HepG2 (cell line): ENCODE measurements around the gene OTUD7B. TPM values are rescaled to one million over a fixed set of nuclear protein-coding genes. Genes with fewer than 3 reads are reported as not detected.

Source experiments
- ATF3 ChIP-seq: sonication (generic); formaldehyde crosslinking; IDR thresholded peaks from 2 replicates; pipeline ENCODE4 v1.4.0; 2020; ENCODE audit warnings: missing genetic modification reagents
- ATF6 ChIP-seq: sonication (generic); formaldehyde crosslinking; conservative IDR thresholded peaks from 2 replicates; pipeline ENCODE4 v1.4.0; 2020; ENCODE audit warnings: missing genetic modification reagents
- CEBPB ChIP-seq: IDR thresholded peaks from 2 replicates; pipeline ENCODE4 v1.6.1; 2011; ENCODE audit warnings: low read depth, low read length, improper control_type of control experiment, borderline replicate concordance
- CERS6 ChIP-seq: sonication (generic); formaldehyde crosslinking; IDR thresholded peaks from 2 replicates; pipeline ENCODE4 v1.5.0; 2020; ENCODE audit warnings: missing genetic modification reagents
- DMAP1 ChIP-seq: IDR thresholded peaks from 2 replicates; pipeline ENCODE4 v1.6.1; 2016
- DNMT3B ChIP-seq: conservative IDR thresholded peaks from 2 replicates; pipeline ENCODE4 v1.6.1; 2016; ENCODE audit warnings: missing biosample characterization, control low read depth
- GATAD2A ChIP-seq: IDR thresholded peaks from 2 replicates; pipeline ENCODE4 v1.6.1; 2016
- HNF4G ChIP-seq, 2 experiments: sonication (generic) in 1 of 2; formaldehyde crosslinking in 1 of 2; IDR thresholded peaks; 2 replicates each; pipeline versions ENCODE4 v1.4.0 to v1.6.1; 2011 to 2020; ENCODE audit warnings: borderline replicate concordance in 2 of 2, low read depth in 2 of 2, mild to moderate bottlenecking in 2 of 2, low read length in 1 of 2, missing genetic modification reagents in 1 of 2, moderate library complexity in 1 of 2
- MTA3 ChIP-seq: sonication (generic); formaldehyde crosslinking; IDR thresholded peaks from 2 replicates; pipeline ENCODE4 v1.4.0; 2020; ENCODE audit warnings: missing genetic modification reagents
- NKX3-1 ChIP-seq: sonication (generic); formaldehyde crosslinking; IDR thresholded peaks from 2 replicates; pipeline ENCODE4 v1.5.0; 2020; ENCODE audit warnings: missing genetic modification reagents
- PHB2 ChIP-seq: fragments of 450-650 bp; IDR thresholded peaks from 2 replicates; pipeline ENCODE4 v1.6.1; 2018; ENCODE audit not compliant: partially characterized antibody
- PRDM15 ChIP-seq: sonication (generic); formaldehyde crosslinking; IDR thresholded peaks from 2 replicates; pipeline ENCODE4 v1.4.0; 2020; ENCODE audit warnings: missing genetic modification reagents
- RFX1 ChIP-seq: fragments of 450-650 bp; IDR thresholded peaks from 2 replicates; pipeline ENCODE4 v1.6.1; 2017
- SKI ChIP-seq: fragments of 450-650 bp; IDR thresholded peaks from one replicate; pipeline ENCODE4 v1.6.1; 2018; ENCODE audit warnings: mild to moderate bottlenecking; ENCODE audit not compliant: partially characterized antibody
- ZNF292 ChIP-seq: sonication (generic); formaldehyde crosslinking; IDR thresholded peaks from 2 replicates; pipeline ENCODE4 v1.8.1; 2022; ENCODE audit warnings: mild to moderate bottlenecking, low read depth, missing genetic modification reagents, borderline replicate concordance
- ZNF710 ChIP-seq: sonication (generic); formaldehyde crosslinking; IDR thresholded peaks from 2 replicates; pipeline ENCODE4 v1.5.0; 2020; ENCODE audit warnings: mild to moderate bottlenecking, missing genetic modification reagents, borderline replicate concordance
- ZNF740 ChIP-seq: sonication (generic); formaldehyde crosslinking; IDR thresholded peaks from 2 replicates; pipeline ENCODE4 v1.4.0; 2020; ENCODE audit warnings: missing genetic modification reagents
- polyA plus RNA-seq, 8 experiments: library from polyadenylated mRNA; depleted of rRNA in 3 of 8; stranded (reverse) in 7 of 8; unstranded in 1 of 8; fragments of >200 nt; fragmentation: Illumina TruSeq in 4 of 8; extraction: Trizol in 4 of 8; gene quantifications; 2 replicates each; pipeline versions ENCODE4 v1.2.1 to v1.2.3, GENCODE V29; 2011 to 2016; ENCODE audit warnings: low read depth in 4 of 8, missing spikeins in 1 of 8, mixed read lengths in 1 of 8; ENCODE audit not compliant: insufficient read depth in 1 of 8
- total RNA-seq, 5 experiments: library from RNA; depleted of rRNA; stranded (reverse); fragments of >200 nt; fragmentation: Illumina TruSeq; extraction: Trizol; gene quantifications; 2 replicates each; pipeline ENCODE4 v1.2.3, GENCODE V29; 2016; ENCODE audit warnings: low read depth in 1 of 5

OTUD7B gene
- total and polyA plus RNA-seq, 2 of the 13 experiments (the other 11 are each of a cell fraction or from before 2014, with no cell fraction given), result 5.1 to 11.2 TPM

GRCh38 chr1:149888247-149888998 is 122.1 kb downstream of the OTUD7B start (continued):
- no peak for TF ChIP-seq ZNF710
- TF ChIP-seq ATF3 (CRISPR knock-in tag), result no peak
- no peak for TF ChIP-seq PRDM15 (CRISPR knock-in tag)
- no peak for TF ChIP-seq SKI
- no peak for TF ChIP-seq RFX1
- TF ChIP-seq DMAP1, result peak; percentile 18; the same call in 1 of the 2 replicates
- TF ChIP-seq ATF6 (CRISPR knock-in tag), result no peak
- TF ChIP-seq PHB2, result no peak
- no peak for TF ChIP-seq NKX3-1 (CRISPR knock-in tag)
- no peak for TF ChIP-seq DNMT3B (CRISPR knock-in tag)
- TF ChIP-seq HNF4G (IDR thresholded peaks at IDR 0.05; ENCODE audit: borderline replicate concordance, low read depth, low read length), result no peak
- no peak for TF ChIP-seq HNF4G (CRISPR knock-in tag; IDR thresholded peaks at IDR 0.05; ENCODE audit: borderline replicate concordance, low read depth)
- 0 out of 2 replicates have a peak, but pooled peaks have one; percentile 20 for TF ChIP-seq GATAD2A (CRISPR knock-in tag)
- no peak for TF ChIP-seq ZNF292 (CRISPR knock-in tag)
- TF ChIP-seq CERS6 (CRISPR knock-in tag), result no peak
- TF ChIP-seq CEBPB, result no peak
- TF ChIP-seq MTA3, result no peak
- no peak for TF ChIP-seq ZNF740 (CRISPR knock-in tag)
